Stimulated activated CD4-positive, alpha-beta T cell treated with anti-CD3 and anti-CD28 coated beads, Interleukin-15, amount 100 ng/mL, for 24 hours (primary cell): Measurements from ENCODE around the gene IZUMO3.
"Not testable (repeated sequence)": the region's sequence is repeated elsewhere in the genome, so short reads cannot be mapped to it uniquely, and the experiment has no call there.

Source experiments
- DNase-seq: peaks from one replicate; pipeline ENCODE4 v3.0.0-alpha.2; 2020

Gene IZUMO3, protein sequence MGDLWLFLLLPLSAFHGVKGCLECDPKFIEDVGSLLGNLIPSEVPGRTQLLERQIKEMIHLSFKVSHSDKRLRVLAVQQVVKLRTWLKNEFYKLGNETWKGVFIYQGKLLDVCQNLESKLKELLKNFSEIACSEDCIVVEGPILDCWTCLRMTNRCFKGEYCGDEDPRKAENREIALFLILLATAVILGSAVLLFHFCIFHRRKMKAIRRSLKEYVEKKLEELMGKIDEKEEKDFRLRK

GRCh38 chr9:24545847-24546522 is at the start of gene IZUMO3:
Gene IZUMO3, minus strand, starts transcription at chr9:24545897. Its CDS starts 248 bp downstream, at chr9:24545649.
- no peak for DNase-seq

- no peak for DNase-seq
These were observed 48.6 kb upstream of the IZUMO3 start for GRCh38 chr9:24594234-24594850.

DNA sequence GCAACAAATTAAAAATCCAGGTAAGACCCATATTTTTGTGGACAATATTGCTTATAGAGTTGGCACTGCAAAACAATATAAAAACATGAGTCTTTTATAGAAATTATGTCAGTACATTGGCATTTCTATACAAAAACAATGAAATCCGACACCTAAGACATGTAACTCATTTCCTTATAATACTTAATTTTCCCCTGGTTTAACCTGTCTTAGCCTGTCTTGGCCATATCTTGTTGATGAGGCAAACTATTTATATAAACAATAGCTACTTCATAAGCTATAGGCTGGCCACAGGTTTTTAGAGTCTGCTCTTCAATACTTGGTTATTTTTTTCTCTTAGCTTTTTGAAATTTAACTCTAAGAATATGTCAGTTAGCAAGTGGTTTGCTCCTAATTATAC is 44.7 kb upstream of the IZUMO3 start:
- DNase-seq = no peak

- no peak for DNase-seq
These were observed 42.2 kb upstream of the IZUMO3 start for GRCh38 chr9:24587883-24588282.

- DNase-seq = no peak
These were observed 36.7 kb upstream of the IZUMO3 start for GRCh38 chr9:24582146-24583126.

GRCh38 chr9:24580005-24580404 is 34.3 kb upstream of the IZUMO3 start:
- not testable (repeated sequence) for DNase-seq

DNA sequence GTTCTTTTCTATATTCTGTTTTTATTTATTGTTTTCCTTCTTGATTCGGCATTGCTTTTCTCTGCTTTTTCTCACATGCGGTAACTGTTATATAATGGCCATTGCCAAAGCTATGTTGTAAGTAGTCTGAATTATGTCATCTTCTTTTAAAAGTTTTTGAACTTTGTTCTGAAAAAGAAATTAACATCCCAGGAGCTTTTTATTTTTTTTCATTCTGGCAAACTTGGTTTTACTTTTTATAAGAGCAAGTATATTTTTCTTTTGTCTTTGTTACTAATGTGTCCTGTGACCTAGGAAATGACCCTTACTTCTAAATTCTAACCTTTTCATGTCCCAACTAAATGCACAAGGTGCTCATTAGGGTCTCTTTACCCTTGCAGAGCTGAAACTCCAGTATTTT is 26.7 kb upstream of the IZUMO3 start:
- no peak for DNase-seq

DNA sequence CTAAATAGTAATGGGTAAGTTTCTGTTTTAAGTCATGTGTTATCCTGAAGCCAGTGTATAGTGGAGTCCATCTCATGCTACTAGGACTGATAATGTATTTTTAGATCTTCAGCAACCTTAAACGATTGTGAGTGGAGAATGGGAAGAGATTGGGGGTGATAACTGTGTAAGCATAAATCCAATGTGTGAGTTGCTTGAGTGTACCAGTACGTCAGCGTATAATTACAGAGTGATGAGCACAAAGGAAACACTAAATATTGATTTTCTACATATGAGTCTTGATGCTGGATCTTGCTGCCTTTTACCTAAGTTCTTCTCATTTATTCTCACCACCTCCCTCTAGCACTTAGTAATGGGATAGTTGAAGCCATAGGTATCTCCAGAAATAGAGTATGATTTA is 16.3 kb upstream of the IZUMO3 start:
- no peak for DNase-seq

- DNase-seq = no peak
These were observed 7.5 kb upstream of the IZUMO3 start for GRCh38 chr9:24553183-24553552.

DNA sequence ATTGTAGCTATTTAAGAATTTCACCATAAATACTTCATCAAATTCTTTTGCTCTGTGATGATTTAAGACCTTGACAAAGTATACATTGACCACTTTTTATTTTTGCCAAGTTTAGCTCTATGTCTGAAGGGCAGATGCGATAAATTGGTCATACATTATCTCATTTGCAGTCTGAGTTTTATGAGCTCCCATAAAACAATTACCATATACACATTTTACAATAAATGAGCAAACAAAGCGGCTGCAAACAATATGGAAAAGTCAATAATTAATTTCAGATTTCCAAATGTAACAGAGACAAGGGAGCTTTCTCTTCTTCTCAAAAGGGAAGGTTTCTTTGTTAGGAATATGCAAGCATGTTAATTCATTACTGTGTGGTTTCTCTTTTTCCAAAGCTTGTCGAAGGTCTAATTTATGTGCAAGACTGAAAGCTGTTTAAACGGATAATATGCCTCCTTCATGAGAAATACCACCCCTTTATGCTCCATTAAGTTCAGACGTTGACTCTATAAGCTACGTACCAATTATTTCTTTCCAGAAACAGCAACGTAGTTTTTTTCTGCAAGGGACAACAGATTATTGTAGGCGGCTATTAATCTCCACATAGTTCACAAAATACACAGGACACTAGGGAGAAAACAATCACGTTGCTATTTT is 7.0 kb upstream of the IZUMO3 start:
- DNase-seq = no peak

GRCh38 chr9:24545285-24545684 is 412 bp downstream of the IZUMO3 start:
- no peak for DNase-seq

DNA sequence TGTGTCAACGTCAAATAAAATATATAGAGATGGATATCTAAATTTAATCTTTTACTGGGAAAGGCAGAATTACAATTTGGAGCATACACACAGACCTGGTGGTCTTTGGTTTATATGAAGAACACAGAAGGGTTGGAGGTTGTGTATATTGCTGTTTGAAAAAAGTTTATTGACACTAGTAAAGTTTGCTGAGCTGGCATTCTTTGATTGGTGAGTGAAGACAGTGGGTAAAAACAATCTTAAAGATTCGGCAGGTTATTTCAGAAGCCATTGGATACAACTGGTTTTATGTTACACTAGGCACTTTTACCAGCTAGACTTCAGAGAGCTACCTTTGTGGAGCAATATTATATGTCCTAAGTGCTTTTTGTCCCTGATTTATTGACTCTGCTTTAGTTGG is 27.2 kb downstream of the IZUMO3 start:
- no peak for DNase-seq

DNA sequence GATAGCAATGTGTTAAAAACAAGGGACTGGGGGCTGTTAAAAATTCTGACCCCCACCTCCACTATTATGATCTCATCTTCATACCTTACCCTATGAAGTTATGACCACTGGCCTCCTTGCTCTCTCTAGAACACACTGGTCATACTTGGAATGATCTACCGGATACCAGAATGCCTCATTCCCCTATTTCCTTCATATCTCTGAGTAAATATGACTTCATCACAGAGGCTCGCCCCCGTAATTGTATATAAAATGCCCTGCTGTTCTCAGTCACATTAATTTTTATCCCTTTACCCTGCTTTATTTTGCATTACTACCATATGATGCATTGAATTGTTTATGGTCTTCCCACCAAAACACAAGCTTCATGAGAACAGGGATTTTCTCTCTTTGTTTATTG is 29.2 kb downstream of the IZUMO3 start:
- DNase-seq = no peak

GRCh38 chr9:24509850-24510249 is 35.8 kb downstream of the IZUMO3 start:
- no peak for DNase-seq

- no peak for DNase-seq
These were observed 41.2 kb downstream of the IZUMO3 start for GRCh38 chr9:24504521-24504920.

DNA sequence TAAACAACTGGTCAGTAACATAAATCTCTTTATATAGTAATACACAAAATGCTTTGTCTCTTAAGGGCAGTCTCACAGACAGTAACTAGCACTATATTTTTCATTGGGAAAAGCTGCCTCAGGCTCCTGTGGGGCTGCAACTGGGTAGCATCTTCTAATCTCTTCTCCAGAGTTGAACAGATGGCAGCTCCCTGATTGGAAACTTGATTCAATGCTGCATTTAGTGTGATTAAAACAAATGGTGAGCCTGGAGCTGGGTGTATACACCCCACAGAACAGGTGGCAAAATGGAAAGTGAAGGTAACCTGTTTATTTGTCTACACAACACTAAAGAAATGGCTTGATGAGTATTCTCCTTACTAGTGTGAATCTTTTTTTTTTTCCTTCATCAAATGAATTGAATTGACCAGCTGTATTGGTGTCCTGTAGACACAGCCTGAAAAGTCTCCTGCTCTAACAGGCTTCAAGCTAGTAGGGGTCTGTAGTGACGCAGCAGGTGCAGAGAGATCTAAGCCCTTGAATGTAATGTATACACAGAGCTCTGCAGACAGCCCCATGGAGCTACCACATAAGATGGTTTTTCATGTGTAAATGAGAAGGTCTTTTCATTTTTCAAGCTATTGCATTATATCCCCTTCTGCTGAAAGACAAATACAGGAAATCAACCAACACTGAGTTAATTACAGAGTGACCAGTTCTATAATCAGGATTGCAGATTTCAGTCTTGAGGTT is 43.3 kb downstream of the IZUMO3 start:
- no peak for DNase-seq

GRCh38 chr9:24500761-24501160 is 44.9 kb downstream of the IZUMO3 start:
- no peak for DNase-seq

- DNase-seq = no peak
These were observed 47.1 kb downstream of the IZUMO3 start for GRCh38 chr9:24498632-24499031.

DNA sequence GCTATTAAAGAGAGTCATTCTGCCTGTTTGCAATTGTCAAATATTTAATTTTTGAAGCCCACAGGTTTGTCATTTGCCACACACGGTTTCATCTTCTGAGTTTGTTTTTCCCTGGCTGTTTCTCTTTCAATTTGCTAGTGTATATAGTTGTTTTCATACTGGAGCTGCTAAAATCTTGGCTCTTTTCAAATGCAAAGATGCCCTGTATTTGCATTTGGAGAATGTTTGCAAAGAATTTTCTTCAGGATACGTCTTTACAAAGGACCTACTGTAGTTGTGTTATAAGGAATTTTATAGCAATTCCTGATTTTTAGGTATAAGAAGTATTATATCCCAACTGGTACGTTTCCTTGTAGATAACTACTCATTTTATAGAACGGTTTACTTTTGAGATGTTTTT is 48.0 kb downstream of the IZUMO3 start:
- DNase-seq = no peak
